NCI-H1417 (cell line): ENCODE data around the gene MAP1S.

Experiments used
- DNase-seq, 3 experiments: peaks; one replicate each; lab custom pipeline; 2025; lab: John Stamatoyannopoulos, UW

Gene MAP1S

GRCh38 chr19:17735410-17735809, 16.1 kb downstream of the MAP1S start:
- DNase-seq: no peak

GRCh38 chr19:17737690-17738153, 18.4 kb downstream of the MAP1S start:
- no peak for DNase-seq

DNA sequence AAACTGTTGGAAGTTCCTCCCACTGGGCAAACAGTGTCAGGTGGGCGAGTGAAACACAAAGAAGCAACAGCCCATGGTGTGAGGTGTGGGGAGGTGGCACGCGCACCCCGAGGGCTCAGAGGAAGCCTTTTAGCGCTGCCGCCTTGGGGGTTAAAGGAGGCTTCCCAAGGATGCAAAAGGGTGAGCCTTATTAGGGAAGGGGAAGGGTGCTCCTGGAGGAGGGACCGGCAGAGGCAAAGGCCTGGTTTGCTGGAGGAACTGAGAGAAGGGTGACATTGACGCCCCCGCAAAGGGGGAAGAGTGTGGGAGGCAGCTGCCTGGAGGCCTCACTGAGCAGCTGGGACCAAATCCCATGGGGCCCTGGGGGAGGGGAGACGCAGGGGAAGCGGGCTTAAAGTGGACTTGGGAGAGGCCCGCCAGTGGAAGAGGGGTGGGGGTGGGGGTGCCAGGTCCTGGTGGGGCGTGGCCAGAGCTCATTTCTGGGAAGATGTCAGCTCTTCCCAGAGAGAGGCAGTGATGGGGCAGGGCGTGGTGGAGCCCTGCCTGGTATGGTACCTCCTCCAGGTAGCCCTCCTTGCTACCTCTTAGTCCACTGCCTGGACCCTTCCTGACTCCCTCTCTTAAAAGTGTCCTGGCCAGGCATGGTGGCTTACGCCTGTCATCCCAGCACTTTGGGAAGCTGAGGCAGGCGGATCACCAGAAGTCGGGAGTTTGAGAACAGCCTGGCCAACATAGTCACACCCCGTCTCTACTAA, 20.0 kb downstream of the MAP1S start:
- peak in 2 of 3 experiments; percentile 1 to 12 for DNase-seq

DNA sequence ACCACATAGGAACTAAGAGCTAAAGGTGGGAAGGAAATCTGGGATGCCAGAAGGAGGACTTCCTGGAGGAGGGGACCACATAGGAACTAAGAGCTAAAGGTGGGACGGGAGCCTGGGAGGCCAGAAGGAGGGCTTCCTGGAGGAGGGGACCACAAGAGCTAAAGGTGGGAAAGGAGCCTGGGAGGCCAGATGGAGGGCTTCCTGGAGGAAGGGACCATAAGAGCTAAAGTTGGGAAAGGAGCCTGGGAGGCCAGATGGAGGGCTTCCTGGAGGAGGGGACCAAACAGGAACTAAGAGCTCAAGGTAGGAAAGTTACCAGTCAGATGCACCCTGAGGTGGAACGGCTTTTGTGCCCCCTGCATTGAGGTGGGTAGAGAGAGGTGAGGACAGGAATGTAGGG, 22.2 kb downstream of the MAP1S start:
- DNase-seq: no peak

- DNase-seq: no peak
Measured at GRCh38 chr19:17743874-17744580, 24.7 kb downstream of the MAP1S start.

- DNase-seq: peak; percentile 85 to 95 (median 93)
Measured at GRCh38 chr19:17747205-17748098, 28.2 kb downstream of the MAP1S start.

DNA sequence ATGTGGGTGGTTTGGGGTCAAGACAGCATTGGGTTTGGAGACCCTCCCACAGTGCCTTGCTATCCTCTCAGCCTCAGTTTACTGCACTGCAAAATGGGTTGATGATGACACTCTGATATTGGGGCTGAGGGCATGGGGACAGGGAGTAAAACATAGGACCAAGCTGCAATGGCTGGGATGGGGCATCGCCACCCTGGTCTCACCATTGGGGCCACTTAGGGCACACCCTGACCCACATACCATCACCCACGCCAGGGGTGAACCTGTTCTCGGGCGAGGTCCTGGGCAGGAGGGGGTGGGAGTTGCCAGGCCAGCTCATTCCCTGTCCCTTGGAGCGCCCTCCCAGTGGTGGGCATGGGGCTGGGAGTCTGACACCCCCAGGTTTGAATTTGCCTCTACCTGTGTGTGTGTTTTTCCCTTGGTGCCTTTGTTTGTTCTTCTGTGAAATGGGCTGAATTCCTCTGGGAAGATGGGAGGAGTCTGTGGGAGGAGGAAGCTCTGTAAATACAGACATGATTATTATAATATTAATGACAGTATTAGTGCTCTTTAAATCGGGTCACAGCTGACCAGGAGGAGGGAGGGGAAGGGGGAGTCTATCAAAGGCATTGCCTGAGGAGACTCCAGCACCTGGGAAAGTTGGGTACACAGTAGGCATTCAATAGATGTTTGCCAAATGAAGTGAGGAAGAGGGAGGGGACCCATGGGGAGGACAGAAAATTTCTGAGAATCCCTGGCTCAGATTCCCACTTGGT, 29.8 kb downstream of the MAP1S start:
- peak in 1 of 3 experiments; percentile 16 for DNase-seq

DNA sequence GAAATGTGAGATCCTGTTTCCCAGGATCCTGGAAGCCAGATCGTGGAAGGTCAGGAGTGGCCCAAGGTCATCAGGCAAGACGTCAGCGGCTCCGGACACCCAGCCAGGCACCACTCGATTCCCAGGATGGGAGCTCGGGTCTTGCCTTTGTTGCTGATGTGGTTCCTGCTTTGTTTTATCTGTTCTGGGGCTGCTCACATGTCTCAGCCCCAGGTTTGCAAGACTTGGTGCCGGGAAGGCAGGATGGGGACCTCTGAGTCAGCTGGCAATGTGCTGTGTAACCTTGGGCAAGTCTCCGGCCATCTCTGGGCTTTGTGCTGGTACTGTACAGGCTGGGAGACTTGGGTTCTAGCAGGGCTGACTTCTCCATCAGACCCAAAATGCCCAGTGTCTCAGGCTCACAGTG, 30.6 kb downstream of the MAP1S start:
- no peak for DNase-seq

DNA sequence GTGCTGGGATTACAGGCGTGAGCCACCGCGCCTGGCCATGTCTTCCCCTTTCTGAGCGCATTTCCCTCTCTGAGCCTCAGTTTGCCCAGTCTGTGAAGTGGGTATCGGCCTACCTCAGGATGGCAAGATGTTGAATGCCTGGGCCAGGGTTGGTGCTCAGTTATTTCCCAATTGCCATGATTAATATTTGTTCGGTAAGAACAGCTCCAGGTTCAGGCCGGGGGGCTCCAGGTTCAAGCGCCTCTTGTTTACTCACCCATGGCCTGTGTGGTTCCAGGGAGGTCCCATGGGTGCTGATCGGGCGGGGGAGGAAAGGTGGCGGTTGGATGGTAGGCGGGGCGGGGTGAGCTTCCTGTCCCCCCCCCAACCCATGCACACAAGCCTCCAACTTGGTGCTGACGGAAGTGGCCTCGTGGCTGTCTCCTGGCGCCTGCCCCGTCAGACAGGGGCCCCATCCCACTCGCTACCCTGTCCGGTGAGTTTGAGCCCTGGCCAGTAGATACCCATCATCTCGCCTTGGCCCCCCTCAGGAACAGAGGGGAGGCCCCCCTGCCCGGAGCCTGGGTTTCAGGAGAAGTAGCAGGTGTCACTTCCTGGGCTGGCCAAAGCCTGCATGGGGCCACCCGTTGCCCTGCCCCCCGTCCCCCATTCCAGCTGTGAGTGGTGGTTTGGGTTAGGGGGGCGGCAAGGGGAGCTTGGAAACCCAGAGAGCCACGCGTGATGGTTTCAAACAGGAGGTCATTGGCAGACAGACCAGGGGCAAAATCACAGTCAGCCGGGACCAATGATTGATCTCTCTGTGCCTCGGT, 32.0 kb downstream of the MAP1S start, which contains the start of gene FCHO1:
Gene FCHO1 (plus strand): TSS at position 375 of the 809 bp plus-strand sequence. CDS start 3,688 bp downstream, outside the sequence.
- no peak for DNase-seq

GRCh38 chr19:17751912-17752273, 32.6 kb downstream of the MAP1S start:
- no peak for DNase-seq

DNA sequence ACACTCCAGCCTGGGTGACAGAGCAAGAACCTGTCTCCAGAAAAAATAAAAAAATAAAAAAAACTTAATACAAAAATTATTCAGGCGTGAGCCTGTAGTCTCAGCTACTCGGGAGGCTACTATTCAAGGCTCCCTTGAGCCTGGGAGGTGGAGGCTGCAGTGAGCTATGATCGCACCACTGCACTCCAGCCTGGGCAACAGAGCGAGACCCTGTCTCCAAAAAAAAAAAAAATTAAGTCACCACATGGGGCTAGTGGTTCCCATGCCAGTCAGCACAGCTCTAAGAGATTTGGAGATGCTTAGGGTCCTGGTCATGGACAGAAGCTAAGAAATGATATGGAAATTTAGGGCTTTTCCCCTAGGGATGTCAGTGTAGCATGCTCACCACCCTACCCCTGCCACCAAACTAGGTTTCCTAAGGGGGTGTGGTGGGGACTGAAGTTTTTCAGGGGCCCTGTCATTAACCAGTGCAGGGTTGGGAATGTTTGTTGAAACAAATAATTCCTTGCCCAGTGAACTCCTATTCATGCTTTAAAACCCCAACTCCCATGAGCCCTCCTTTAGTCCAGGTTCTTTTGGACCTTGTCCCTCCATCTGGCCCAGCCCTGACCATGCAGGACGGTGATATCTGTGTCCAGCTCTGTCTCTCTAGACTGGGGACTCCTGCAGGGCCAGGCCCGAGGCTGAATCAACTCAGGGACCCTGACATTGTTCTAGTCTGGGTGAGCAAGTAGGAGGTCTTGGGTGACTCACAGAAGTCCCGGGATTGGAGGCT, 33.8 kb downstream of the MAP1S start:
- no peak for DNase-seq

DNA sequence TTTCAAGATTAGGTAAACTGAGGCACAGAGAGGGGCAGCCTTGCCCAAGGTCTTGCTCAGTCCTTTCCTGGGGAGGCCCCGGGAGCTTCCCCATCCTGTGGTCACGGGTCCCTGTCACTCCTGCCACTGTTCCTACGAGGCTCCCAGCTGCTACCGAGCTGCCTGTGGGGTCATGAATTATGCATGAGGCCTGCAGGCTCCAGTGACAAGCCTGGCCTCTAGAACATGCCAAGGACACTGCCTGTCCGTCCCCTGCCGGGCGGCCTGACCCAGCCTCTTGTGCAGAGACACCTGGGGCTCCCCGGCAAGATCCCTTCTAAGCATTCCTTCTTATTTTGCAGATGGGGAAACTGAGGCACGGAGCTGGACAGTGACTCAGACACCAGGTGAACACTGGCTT, 34.7 kb downstream of the MAP1S start:
- peak in 1 of 3 experiments; percentile 25 for DNase-seq

DNA sequence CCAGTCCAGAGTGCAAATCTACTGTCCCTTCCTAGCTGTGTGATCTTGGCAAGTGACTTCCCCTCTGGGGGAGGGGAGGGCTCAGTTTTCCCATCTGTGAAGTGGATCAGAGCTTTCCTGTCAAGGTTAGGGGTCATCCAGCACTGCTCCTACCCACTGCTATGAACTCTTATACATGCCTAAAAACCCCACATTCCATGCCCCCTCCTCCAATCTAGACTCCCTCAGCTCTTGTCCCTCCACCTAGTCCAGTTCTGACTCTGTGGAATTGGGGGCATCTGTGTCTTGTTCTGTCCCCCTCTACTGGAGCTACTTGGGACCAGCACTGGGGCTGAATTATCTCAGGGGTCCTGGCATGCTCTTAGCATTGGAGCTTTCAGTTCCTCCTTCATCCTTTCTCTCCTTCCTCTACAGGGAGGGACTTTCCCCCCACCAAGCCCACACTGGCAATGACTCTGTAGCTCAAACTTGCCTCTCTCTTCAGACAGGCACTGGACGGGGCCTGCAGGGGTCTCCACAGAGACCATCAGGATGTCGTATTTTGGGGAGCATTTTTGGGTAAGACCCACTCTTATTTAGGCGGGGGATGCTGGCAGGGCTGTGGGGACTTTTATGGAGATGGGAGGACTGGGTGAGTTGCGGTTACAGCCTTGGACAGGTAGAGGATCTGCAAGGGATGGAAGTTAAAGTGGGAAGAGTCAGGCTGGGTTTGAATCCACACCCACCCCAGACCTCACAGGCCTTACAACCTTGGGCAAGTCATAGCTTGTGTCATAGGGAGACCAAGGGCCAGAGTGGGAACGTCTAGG, 35.6 kb downstream of the MAP1S start:
- no peak for DNase-seq

DNA sequence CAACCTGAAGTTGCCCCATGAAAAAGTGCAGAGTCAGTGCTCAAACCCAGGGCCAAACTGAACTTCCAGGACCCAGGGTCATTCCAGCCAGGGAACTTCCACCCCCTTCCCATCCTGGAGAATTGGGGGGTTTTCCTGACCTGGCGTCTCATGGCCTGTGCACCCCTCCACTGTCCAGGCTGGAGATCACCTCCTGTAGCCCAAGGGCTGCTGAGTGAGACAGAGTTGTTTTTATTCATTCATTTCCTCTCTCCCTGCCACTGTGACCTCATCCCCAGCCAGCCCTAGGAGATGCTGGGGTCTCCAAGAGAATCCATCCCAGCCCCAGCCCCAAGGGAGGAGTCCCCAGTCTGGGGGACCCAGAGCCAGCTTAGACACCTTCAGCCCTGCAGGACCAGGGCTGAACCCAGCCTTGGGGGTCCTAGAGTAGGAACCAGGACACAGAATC, 36.2 kb downstream of the MAP1S start:
- peak in 1 of 3 experiments; percentile 41 for DNase-seq

- DNase-seq: peak; percentile 71 to 89 (median 77)
Measured at GRCh38 chr19:17755977-17756670, 36.8 kb downstream of the MAP1S start.

DNA sequence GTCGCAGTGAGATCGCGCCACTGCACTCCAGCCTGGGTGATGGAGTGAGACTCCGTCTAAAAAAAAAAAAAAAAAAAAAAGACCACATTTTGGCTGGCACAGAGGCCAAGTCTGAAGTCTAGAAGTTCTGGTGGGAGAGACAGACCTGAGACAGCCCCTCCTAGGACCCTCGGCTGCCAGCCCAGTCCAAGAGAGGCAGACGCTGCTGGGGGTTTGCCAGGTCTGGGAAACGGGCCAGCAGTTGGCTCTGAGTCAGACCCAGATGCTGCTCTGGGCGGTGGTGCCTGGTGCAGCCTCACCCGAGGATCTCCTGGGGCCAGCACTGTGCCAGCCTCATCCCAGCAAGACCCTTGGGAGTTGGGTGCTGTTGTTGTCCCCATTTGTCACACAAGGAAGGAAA, 37.8 kb downstream of the MAP1S start:
- DNase-seq: no peak

GRCh38 chr19:17758515-17758914, 39.2 kb downstream of the MAP1S start:
- no peak for DNase-seq

DNA sequence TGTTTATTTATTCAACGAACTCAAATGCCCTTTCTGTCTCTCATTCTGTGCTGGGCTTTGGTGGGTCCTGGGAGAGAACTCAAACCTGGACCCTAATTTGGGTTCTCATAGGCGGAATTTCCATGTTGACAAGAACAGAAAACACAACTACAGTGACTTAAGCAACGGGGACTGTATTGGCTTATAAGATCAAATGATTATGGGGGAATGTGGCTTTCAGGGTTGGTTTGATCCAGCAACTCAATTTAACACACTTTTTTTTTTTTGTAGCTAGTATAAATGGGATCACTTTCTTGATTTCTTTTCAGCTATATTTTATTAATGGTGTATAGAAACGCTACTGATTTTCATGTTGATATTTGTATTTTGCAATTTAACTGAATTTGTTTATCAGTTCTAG, 41.9 kb downstream of the MAP1S start:
- DNase-seq: no peak
